Trophoblast cell (in vitro differentiated cells and primary cell): ENCODE measurements around the gene ST6GALNAC3.

Experiments used
- DNase-seq, 2 donors: peaks; one replicate each; pipeline ENCODE4 v3.0.0-alpha.2; 2016
- H2AFZ ChIP-seq: 2 replicates; pipeline ENCODE4 v1.6.1; 2013; ENCODE audit warnings: low read length, moderate library complexity, mild to moderate bottlenecking; ENCODE audit not compliant: insufficient read depth, poor library complexity
- H2AK5ac ChIP-seq: 2 replicates; pipeline ENCODE4 v1.6.1; 2013; ENCODE audit warnings: mild to moderate bottlenecking, low read length
- H2BK120ac ChIP-seq: 2 replicates; pipeline ENCODE4 v1.6.1; 2013; ENCODE audit warnings: low read length, mild to moderate bottlenecking, moderate library complexity; ENCODE audit not compliant: insufficient read depth, poor library complexity
- H2BK12ac ChIP-seq: 2 replicates; pipeline ENCODE4 v1.6.1; 2013; ENCODE audit warnings: mild to moderate bottlenecking, low read length, moderate library complexity
- H2BK5ac ChIP-seq: 2 replicates; pipeline ENCODE4 v1.6.1; 2013; ENCODE audit warnings: low read length, low read depth, moderate library complexity, mild to moderate bottlenecking; ENCODE audit not compliant: poor library complexity
- H3K14ac ChIP-seq: 2 replicates; pipeline ENCODE4 v1.6.1; 2013; ENCODE audit warnings: mild to moderate bottlenecking, low read length
- H3K18ac ChIP-seq: 2 replicates; pipeline ENCODE4 v1.6.1; 2013; ENCODE audit warnings: mild to moderate bottlenecking, low read length
- H3K23ac ChIP-seq: 2 replicates; pipeline ENCODE4 v1.6.1; 2013; ENCODE audit warnings: low read length
- H3K27ac ChIP-seq: 2 replicates; pipeline ENCODE4 v1.5.1; 2013; ENCODE audit warnings: low read depth, mild to moderate bottlenecking, inconsistent platforms, low read length, moderate library complexity
- H3K27me3 ChIP-seq: 2 replicates; pipeline ENCODE4 v1.6.1; 2013; ENCODE audit warnings: inconsistent platforms, mild to moderate bottlenecking, low read length, moderate library complexity; ENCODE audit not compliant: insufficient read depth
- H3K36me3 ChIP-seq, 2 experiments: 1 replicate in 1 of 2; 2 replicates in 1 of 2; pipeline ENCODE4 v1.6.1; 2013; ENCODE audit warnings: low read length in 2 of 2, mild to moderate bottlenecking in 2 of 2, moderate library complexity in 1 of 2; ENCODE audit not compliant: insufficient read depth in 2 of 2, control insufficient read depth in 1 of 2
- H3K4ac ChIP-seq: 2 replicates; pipeline ENCODE4 v1.6.1; 2013; ENCODE audit warnings: low read depth, mild to moderate bottlenecking, low read length, moderate library complexity
- H3K4me1 ChIP-seq, 2 experiments: 1 replicate in 1 of 2; 2 replicates in 1 of 2; pipeline ENCODE4 v1.6.1; 2013; ENCODE audit warnings: low read length in 2 of 2, mild to moderate bottlenecking in 2 of 2, moderate library complexity in 1 of 2; ENCODE audit not compliant: insufficient read depth in 2 of 2, control insufficient read depth in 1 of 2
- H3K4me2 ChIP-seq: 2 replicates; pipeline ENCODE4 v1.6.1; 2013; ENCODE audit warnings: inconsistent platforms, mild to moderate bottlenecking, low read length, moderate library complexity
- H3K4me3 ChIP-seq: 2 replicates; pipeline ENCODE4 v1.5.1; 2013; ENCODE audit warnings: mild to moderate bottlenecking, low read depth, low read length, inconsistent platforms
- H3K79me1 ChIP-seq: one replicate; pipeline ENCODE4 v1.6.1; 2013; ENCODE audit warnings: low read length
- H3K79me2 ChIP-seq: 2 replicates; pipeline ENCODE4 v1.6.1; 2013; ENCODE audit warnings: low read length, mild to moderate bottlenecking; ENCODE audit not compliant: control insufficient read depth, insufficient read depth, poor library complexity
- H3K9ac ChIP-seq: 2 replicates; pipeline ENCODE4 v1.6.1; 2013; ENCODE audit warnings: mild to moderate bottlenecking, low read length
- H3K9me3 ChIP-seq: 2 replicates; pipeline ENCODE4 v1.6.1; 2013; ENCODE audit warnings: low read depth, mild to moderate bottlenecking, control low read depth, inconsistent platforms, low read length; ENCODE audit not compliant: insufficient read depth
- H4K12ac ChIP-seq: 2 replicates; pipeline ENCODE4 v1.6.1; 2013; ENCODE audit warnings: low read depth, mild to moderate bottlenecking, low read length, moderate library complexity
- H4K8ac ChIP-seq: 2 replicates; pipeline ENCODE4 v1.6.1; 2013; ENCODE audit warnings: low read depth, mild to moderate bottlenecking, low read length, moderate library complexity
- H4K91ac ChIP-seq: one replicate; pipeline ENCODE4 v1.6.1; 2013; ENCODE audit warnings: low read depth, mild to moderate bottlenecking, low read length, moderate library complexity
- WGBS: extraction: QIAGEN DNeasy Blood & Tissue Kit; methylation state at CpG from one replicate; pipeline ENCODE4 v1.1.7; 2013; ENCODE audit warnings: missing lambda C conversion rate; ENCODE audit not compliant: insufficient read length, insufficient coverage; ENCODE audit errors: extremely low coverage; 5-methylcytosine and 5-hydroxymethylcytosine counted together

ST6GALNAC3 gene

GRCh38 chr1:76068953-76069561, 5.5 kb upstream of the ST6GALNAC3 start:
- Histone ChIP-seq H4K91ac (peak overlapping the region; percentile 80), H3K9ac (no peak overlapping the region), H3K79me1 (peaks cover 8% of the 10 kb centered on the region), H4K8ac (no peak overlapping the region), H2BK120ac (peak overlapping the region; percentile 60), H3K23ac (no peak overlapping the region), H3K14ac (peak overlapping the region; percentile 79), H3K4me3 (no peak overlapping the region), H2BK12ac (peak overlapping the region; percentile 95), H2BK5ac (peak overlapping the region; percentile 21), H3K4me2 (no peak overlapping the region), H4K12ac (no peak overlapping the region), H3K18ac (no peak overlapping the region), H2AFZ (no peak overlapping the region), H3K4ac (peak overlapping the region; percentile 36), H3K79me2 (no peaks in the 10 kb centered on the region), H3K9me3 (no peaks in the 10 kb centered on the region), H3K36me3 (no peaks in the 10 kb centered on the region), H3K27ac (no peak overlapping the region), H2AK5ac (peak overlapping the region; percentile 93), H3K4me1 (peaks cover 4 to 5% of the 10 kb centered on the region in 2 experiments), H3K27me3 (no peaks in the 10 kb centered on the region)
- no CpG with 5 or more reads among the region's 3 CpGs for WGBS
- DNase-seq: no peak

- DNase-seq: peak; percentile 14 to 71
- no peak overlapping the region for H3K9ac ChIP-seq
- peaks cover 0 to 2% of the 10 kb centered on the region in 2 experiments for H3K4me1 ChIP-seq
- H3K36me3 ChIP-seq: no peaks in the 10 kb centered on the region
- no peak overlapping the region for H3K4ac ChIP-seq
- no peak overlapping the region for H3K4me2 ChIP-seq
- no peak overlapping the region for H2BK120ac ChIP-seq
- H3K27ac ChIP-seq: no peak overlapping the region
- no peak overlapping the region for H2AFZ ChIP-seq
- no peak overlapping the region for H3K23ac ChIP-seq
- H2AK5ac ChIP-seq: no peak overlapping the region
- H3K9me3 ChIP-seq: peaks cover 2% of the 10 kb centered on the region
- WGBS: no CpG with 5 or more reads among the region's 3 CpGs
- H2BK12ac ChIP-seq: no peak overlapping the region
- no peak overlapping the region for H4K91ac ChIP-seq
- no peaks in the 10 kb centered on the region for H3K27me3 ChIP-seq
- H4K8ac ChIP-seq: no peak overlapping the region
- H3K79me1 ChIP-seq: peaks cover 11% of the 10 kb centered on the region
- H3K79me2 ChIP-seq: peaks cover 5% of the 10 kb centered on the region
- H3K4me3 ChIP-seq: no peak overlapping the region
- no peak overlapping the region for H2BK5ac ChIP-seq
- H4K12ac ChIP-seq: no peak overlapping the region
- H3K18ac ChIP-seq: no peak overlapping the region
- H3K14ac ChIP-seq: no peak overlapping the region
Observed at GRCh38 chr1:76070538-76070937, 4.0 kb upstream of the ST6GALNAC3 start.

- Histone ChIP-seq H3K27ac (no peak overlapping the region), H3K79me2 (peaks cover 6% of the 10 kb centered on the region), H4K8ac (no peak overlapping the region), H2BK12ac (no peak overlapping the region), H3K9ac (no peak overlapping the region), H3K4me1 (peaks cover 0 to 2% of the 10 kb centered on the region in 2 experiments), H2AK5ac (no peak overlapping the region), H3K36me3 (no peaks in the 10 kb centered on the region), H2AFZ (no peak overlapping the region), H2BK120ac (no peak overlapping the region), H2BK5ac (no peak overlapping the region), H4K12ac (no peak overlapping the region), H3K9me3 (peaks cover 2% of the 10 kb centered on the region), H4K91ac (no peak overlapping the region), H3K23ac (no peak overlapping the region), H3K4me3 (no peak overlapping the region), H3K14ac (no peak overlapping the region), H3K79me1 (peaks cover 11% of the 10 kb centered on the region), H3K4me2 (no peak overlapping the region), H3K4ac (no peak overlapping the region), H3K18ac (no peak overlapping the region), H3K27me3 (no peaks in the 10 kb centered on the region)
- DNase-seq: peak; percentile 25 to 44
- WGBS: no CpG with 5 or more reads among the region's 5 CpGs
Observed at GRCh38 chr1:76073481-76073880, 1.1 kb upstream of the ST6GALNAC3 start.

GRCh38 chr1:76075188-76075489, 593 bp downstream of the ST6GALNAC3 start:
- no peak overlapping the region for H2AK5ac ChIP-seq
- peak overlapping the region; percentile 83 for H3K18ac ChIP-seq
- peak overlapping the region; percentile 17 for H3K4ac ChIP-seq
- peak overlapping the region; percentile 87 for H3K4me2 ChIP-seq
- H4K91ac ChIP-seq: peak overlapping the region; percentile 64
- peak overlapping the region; percentile 61 for H3K9ac ChIP-seq
- peak overlapping the region; percentile 18 for H2BK12ac ChIP-seq
- H4K8ac ChIP-seq: peak overlapping the region; percentile 74
- peaks cover 0 to 4% of the 10 kb centered on the region in 2 experiments for H3K4me1 ChIP-seq
- H3K9me3 ChIP-seq: peaks cover 2% of the 10 kb centered on the region
- peak overlapping the region; percentile 82 for H4K12ac ChIP-seq
- peaks cover 8% of the 10 kb centered on the region for H3K79me2 ChIP-seq
- no peak overlapping the region for H3K27ac ChIP-seq
- H2AFZ ChIP-seq: no peak overlapping the region
- peak overlapping the region; percentile 79 for H3K14ac ChIP-seq
- peak overlapping the region; percentile 57 for H2BK5ac ChIP-seq
- no peak for DNase-seq
- H3K36me3 ChIP-seq: no peaks in the 10 kb centered on the region
- H3K27me3 ChIP-seq: no peaks in the 10 kb centered on the region
- peaks cover 9% of the 10 kb centered on the region for H3K79me1 ChIP-seq
- no peak overlapping the region for H3K23ac ChIP-seq
- no CpG with 5 or more reads among the region's 9 CpGs for WGBS
- peak overlapping the region; percentile 96 for H3K4me3 ChIP-seq
- no peak overlapping the region for H2BK120ac ChIP-seq
